M059J (cell line): Measurements from ENCODE around the gene AIPL1. TPM values are rescaled to one million over a fixed set of nuclear protein-coding genes. Genes with fewer than 3 reads are reported as not detected.

Experiments
- DNase-seq: peaks from one replicate; pipeline ENCODE4 v3.0.0-alpha.2; 2012; ENCODE audit warnings: low read depth
- total RNA-seq: library from RNA; depleted of rRNA; stranded (reverse); fragments of >200 nt; shearing (Covaris generic); gene quantifications from 2 replicates; pipeline ENCODE4 v1.2.3, GENCODE V29; 2014

Gene AIPL1
- total RNA-seq, 1 experiment from 2014 or later: 0.05 TPM

DNA sequence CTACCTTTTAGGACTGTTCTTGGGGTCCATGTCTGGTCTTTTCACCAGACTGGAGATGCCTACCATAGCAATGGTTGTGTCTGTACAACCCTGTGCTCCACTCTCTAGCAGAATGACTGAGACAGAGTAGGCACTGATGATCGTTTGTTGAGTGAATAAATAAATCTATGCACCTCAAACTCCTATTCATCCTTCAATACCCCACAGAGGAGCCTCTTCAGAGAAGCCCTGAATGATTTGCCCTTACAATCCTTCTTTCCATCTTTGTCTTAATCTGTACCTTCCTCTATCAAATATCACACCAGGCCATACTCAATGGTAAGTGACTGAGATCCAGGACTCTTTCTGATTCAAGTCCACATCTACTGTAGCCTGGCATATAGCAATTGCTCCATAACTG, 32.6 kb upstream of the AIPL1 start:
- DNase-seq: no peak

DNA sequence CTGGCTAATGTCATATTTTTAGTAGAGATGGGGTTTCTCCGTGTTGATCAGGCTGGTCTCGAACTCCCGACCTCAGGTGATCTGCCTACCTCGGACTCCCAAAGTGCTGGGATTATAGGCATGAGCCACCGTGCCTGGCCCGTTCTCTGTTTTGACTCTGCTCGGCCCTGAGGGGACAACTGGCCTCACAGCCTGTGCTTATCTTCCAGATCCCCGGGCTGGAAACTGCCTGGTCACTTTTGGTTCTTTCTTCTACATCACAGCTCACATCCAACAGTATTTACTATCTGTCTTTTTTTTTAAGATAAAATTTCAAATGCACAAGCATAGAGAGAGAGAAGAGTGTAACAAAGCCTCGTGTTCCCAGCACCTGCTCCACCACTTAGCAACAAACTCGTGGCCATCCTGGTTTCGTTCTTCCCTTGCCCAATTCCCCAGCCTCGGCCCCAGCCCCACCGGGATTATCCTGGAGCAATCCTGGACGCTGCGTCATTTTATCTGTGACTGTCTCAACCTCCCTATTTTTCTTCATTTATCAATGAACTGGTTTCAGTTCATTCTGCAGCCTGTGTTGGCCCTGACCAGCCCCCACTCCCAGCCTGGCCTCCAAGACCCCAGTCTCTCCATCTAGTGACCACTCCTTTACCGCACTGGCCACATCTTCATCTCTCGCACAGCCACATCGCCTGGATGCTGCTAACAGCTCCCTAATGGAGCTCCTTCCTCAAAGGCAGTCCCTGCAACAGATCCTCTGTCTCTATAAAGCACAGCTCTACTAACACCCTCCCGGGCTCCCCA, 30.5 kb upstream of the AIPL1 start:
- DNase-seq: no peak

DNA sequence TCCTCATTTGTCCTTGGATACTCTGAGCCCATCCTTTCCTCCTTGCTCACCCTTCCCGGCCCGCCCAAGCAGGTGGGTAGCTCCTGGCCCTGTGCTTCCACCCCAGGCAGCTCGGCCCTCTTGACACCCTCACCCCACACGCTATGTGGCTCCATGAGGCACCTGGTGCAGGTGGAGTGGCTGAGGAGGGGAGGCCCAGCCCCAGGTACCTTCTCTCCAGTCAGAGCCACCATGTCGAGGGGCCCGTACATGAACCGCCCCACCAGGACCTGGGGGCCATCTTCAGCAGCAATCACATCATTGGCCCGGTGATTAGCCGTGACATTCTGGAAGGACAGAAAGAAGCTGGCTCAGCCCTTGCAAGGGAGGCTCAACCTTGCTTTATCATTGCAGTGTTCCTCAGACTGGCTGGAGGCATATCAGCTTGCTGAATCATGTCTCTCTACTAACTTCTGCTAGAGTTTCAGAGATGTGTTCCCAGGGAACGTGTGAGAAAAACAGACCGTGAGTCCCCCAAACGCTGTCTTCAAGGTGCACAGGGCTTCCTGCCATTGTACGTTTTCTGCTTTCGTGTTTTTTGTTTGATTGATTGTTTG, 29.6 kb upstream of the AIPL1 start:
- no peak for DNase-seq

DNA sequence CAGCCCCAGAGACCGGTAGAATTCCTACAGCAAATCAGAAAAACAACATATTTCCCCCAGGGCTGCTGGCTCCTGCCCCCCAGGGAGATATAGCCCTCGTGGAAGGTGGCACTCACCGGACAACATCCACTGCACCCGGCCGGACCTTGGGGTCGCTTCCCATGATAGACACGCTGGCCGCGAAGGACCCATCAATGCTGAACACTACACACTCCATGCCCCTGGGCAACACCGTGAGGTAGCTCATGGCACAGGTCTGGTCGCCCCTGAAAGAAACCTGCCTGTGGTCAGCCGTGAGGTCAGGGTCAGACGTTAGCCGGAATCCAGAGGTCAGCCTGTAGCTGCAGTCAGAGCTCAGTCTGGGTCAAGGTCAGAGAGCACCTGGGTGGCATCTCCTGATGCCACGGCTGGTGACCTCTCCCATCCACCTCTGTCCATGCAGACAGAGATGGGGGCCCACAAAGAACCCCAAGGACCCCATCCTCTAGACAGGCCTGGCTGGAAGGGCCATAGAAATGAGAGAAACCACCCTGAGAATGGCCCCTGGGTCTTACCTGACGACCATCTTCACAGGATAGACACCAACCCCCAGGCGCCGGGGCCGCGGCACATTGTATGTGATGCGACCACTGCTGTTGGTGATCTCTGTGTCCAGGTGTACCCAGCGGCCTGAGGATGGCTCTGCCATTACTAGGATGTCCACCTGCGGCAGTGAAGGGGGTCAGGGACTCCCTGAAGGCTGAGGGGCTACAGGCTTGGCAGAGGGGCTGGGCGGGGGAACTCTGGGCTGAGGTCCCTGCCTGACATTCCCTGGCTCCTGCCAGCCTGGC, 28.9 kb upstream of the AIPL1 start:
- no peak for DNase-seq

DNA sequence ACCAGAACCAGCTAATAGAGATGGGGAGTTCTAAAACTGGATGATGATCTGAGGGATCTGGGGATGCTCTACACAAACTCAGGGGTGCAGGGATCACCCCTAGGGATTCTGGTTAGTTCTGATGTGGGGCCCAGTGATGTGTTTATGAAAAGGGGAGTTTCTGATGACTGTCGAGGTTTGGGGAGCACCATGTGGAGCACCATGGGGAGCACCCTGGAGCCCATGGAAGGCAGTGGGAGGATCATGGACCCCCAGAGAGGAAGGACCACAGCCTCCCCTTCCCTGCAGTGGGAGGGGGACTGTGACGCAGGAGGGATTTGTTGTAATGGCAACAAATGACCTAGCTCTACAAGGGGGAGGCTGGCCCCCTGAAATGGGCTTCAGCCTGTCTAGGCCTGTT, 27.8 kb upstream of the AIPL1 start:
- DNase-seq: no peak

DNA sequence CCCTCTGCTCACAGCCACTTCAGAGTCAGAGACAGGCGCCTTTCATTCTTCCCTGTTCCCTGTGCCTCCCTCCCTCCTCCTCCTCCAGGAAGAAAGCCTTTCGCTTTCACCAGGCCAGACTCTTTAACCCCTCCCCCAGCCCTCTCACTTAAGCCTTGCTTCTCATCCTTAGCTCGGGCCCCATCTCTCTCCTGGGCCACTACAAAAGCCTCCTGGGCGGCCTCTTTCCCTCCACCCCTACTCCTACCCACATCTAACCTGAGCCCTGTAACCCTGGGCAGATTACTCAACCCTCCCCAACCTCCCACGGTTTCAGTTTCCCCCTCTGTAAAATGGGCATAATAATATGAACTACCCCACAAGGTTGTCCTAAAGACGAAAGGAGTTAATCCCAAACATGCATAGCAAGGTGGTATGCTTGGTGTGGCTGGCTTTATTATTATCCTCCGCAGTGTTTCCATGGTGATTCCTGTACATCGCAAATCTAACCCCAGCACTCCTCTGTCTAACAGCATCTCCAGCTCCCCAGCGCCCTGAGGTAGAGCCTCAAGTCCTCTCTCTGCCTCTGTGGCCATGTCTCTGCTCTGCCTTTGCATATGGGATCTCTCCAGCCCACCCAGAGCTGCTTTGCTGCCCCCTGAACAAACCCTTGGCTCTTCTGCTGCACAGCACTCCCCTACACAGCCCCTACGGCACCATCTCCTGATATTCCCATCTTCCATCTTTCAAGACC, 27.0 kb upstream of the AIPL1 start:
- DNase-seq: no peak

DNA sequence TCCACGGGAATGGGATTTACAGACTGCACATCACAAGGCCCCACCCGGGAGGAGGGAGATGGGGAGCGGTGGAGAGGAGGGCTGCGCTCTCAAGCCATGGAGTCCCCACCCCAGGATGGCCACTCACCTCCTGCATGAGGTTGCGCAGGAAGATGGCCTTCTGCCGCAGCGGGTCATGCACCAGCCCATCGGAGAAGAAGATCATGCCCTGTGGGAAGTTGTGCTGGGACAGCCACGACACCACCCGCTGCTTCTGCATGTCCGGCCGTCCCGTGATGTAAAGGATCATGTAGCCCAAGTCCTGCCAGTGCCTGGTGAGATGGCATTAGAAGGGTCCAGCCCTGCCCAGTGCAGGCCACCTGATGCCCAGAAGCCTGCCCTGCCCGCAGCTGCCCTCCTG, 26.3 kb upstream of the AIPL1 start:
- no peak for DNase-seq

DNA sequence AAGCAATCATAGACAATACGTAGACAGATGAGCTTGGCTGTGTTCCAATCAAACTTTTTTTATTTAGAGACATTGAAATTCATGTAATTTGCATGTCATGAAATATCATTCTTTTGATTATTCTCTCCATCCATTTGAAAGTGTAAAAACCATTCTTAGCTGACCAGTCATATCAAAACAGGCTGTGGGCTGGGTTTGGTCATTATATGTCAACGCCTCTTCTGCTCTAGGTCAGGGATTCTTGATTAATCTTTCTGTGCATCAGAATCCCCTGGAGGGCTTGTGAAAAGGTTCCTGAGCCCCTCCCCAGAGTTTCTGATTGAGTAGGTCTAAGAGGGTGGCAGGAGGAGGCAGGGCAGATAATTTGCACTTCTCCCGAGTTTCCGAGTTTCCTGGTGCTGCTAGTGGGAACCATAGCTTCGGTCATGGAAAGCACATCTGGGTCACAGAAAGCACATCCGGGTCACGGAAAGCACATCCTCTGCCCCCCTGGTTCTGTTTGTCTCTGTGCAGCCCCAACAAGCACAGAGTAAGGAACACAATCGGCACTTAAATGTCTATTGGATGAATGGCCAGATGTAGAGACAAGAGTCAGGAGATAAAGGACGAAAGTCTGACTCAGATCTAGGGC, 25.7 kb upstream of the AIPL1 start:
- no peak for DNase-seq

DNA sequence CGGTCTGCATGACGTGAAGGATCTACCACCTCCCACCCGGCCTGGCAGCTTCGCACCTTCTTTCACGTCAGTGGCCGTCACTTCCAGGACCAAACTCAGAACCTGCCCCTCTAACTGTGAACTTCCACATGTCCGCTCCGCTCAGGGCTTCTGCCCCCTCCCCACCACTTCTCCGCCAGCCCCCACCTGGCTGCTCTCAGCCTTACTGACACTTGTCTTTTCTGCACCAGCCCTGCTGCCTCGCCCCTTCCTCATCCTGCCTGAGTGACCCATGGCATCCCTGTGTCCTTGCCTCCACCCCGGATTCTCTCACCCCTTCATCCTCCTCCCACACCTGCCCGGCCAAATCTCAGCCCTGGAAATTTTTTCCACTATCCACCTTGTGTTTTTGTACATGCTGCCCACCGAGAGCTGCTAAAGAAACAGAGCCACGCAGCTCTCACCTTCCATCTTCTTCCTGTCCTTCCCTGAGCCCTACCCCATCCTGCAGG, 23.6 kb upstream of the AIPL1 start:
- DNase-seq: no peak

DNA sequence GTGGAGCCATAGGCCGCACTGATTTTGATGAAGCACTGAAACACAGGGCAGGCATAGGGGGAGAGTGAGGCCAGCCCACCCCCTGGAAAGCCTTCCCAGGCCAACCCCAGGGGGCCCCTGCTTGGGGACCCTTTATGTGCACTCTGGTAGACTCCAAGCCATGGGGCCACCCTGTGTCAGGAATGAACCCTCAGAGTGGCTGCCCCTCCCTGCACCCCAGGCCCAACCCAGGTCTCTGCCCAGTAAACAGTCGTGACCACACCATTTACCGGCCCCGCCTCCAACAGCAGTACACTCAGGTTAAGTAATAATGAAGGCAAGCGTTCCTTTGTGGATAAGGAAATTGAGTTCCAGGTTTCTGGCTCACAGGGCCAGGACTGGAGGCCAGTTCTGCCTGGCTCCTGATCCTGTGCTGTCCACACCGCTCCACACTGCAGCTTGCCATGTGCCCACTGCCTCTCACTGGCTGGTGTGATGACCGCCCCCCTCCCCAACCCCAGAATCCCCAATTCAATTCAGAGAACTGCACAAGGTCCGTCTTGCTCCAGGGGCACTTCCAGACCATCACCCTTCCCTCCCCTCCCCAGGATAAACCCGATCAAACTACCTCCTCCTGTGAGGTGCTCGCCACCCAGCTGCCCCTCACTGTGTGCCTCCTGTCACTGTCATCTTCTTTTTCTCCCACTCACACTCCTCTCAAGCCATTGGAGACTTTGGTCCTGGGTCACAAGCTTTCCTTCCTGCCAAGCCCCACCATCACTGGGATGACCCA, 23.0 kb upstream of the AIPL1 start:
- DNase-seq: peak; percentile 46

DNA sequence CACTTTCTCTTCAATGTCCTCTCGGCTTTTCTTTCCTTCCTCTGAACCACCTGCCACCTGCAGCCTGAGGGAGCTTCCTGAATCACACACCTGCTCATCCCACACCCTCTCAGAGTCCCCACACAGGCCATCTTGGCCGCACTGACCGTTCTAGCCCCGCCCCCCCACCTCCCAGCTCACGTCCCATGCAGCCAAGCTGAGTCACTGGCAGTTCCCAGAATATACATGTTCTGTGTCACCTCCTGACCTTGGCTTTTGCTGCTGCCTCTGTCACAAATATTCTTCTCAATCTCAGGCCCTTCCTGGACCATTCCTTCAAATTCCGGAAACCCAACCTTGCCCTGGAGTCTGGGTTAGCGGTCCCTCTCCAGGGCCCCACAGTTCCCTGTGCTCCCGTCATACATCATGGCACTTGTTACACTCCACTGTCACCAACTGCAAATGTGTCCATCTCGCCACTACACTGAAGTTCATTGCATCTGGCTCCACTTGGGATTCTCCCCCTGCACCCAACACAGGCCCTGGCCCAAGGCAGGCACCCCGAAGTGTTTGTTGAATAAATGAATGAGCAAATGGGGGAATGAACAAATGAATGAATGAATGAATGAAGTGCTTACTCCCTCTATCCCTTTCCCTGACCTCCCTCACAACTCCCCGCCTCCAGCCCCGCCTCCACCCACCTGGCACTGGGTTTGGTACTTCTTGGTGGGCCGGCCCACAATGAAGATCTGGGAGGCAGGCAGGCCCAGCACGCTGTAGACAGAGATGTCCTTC, 22.2 kb upstream of the AIPL1 start:
- DNase-seq: peak; percentile 88

DNA sequence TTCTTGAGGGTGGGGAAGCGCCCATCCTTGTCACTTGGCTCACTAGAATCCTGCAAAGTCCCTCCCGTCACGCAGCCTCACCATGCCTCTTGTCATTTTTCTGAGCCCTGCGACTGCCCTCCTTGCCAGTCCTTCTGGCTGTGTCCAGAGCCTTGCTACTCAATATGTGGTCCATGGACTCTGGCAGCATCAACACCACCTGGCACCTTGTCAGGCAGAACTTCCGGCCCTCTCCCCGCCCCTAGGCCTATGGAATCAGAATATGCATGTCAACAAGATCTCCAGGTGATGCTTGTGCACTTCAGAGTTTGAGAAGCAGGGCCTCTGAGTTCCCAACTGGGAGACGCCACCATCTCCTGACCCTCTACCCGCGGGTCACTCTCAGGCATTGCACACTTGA, 21.4 kb upstream of the AIPL1 start:
- DNase-seq: no peak

DNA sequence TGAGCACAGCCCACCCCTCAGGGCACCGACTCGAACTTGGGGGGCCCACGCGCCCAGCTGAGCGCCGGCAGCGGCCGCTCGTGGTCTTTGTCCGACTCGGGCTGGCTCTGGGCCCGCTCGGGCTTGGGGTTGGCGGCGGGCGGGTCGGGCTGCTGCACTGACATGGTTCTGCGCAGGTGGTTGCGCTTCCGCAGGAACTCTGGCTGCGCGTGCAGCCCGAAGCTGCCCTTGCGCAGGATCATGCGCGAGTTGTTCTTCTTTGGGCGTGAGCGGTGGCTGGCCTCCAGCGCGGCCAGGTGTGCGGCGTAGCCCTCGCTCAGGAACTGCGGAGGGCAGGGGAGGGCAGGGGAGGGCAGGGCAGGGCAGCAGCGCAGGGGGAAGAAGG, 20.4 kb upstream of the AIPL1 start:
- DNase-seq: no peak

DNA sequence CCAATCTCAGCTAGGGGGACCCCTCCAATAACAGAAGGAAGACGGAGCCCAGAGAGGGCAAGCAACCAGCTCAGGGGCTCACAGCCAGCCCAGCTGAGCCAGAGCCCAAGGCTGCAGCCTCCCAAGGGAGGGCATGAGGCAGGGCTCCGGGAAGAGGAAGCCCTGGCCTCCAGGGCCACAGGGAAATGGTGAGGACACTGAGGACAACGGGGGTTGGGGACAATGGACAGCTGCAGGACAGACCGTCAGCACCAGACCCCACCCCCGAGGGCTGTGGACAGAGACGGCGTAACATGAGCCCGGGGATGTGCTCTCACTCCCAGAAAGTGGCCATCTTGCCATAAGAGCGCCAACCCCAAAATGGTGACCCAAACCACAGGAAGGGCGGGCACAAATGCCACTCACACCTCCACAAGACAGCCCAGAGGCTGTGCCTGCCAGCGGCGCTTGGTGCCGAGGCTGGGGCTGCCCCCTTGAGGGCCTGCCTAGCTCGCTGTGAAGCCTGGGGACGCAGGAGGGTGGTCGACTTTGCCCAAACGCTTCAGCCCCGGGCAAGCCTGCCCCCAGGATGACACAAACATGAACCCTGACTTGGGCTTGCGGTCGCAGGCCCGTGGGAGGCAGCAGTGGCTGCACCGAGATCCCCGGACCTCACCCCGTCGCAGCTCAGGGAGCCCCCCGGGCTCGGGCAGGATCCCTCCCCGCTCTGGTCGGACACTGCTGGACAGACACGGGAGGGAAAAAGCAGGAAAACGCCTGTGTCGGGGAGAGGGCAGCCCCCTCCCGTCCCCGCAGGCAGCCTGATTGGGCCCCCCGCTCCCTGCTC, 19.8 kb upstream of the AIPL1 start:
- no peak for DNase-seq

DNA sequence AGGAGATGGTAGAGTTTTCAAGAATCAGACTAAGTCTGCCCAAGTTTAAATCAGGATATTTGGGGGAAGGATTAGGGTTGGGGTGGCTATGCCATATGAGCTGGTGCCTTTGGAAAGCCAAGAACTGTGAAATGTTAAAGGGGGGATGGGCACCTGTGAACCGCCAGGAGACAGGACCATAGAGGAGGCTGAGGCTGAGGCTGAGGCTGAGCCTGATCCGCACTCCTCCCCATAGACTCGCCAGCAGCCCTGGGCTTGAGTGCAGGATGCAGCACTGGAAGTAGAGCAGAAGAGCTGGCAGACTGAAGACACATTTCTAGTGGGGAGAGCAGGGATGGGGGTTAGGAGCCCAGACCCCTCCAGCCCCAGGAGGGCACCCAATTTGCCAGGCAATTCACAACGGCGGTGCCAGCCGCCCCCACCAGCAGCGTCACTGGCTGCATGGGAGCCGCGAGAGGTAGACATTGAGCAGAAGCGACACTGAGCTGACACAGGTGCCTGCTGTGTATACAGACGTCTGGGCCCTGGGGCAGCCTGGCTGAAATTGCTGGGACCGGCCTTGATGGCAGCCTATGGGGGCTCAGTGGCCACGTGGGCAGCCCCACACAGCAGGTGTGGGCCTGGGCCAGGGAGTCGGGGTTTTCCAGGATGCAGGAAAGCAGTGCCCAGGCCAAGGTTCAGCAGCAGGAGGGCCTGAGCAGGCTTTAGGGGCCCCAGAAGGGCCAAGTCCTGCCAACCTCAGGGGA, 18.5 kb upstream of the AIPL1 start:
- DNase-seq: no peak

DNA sequence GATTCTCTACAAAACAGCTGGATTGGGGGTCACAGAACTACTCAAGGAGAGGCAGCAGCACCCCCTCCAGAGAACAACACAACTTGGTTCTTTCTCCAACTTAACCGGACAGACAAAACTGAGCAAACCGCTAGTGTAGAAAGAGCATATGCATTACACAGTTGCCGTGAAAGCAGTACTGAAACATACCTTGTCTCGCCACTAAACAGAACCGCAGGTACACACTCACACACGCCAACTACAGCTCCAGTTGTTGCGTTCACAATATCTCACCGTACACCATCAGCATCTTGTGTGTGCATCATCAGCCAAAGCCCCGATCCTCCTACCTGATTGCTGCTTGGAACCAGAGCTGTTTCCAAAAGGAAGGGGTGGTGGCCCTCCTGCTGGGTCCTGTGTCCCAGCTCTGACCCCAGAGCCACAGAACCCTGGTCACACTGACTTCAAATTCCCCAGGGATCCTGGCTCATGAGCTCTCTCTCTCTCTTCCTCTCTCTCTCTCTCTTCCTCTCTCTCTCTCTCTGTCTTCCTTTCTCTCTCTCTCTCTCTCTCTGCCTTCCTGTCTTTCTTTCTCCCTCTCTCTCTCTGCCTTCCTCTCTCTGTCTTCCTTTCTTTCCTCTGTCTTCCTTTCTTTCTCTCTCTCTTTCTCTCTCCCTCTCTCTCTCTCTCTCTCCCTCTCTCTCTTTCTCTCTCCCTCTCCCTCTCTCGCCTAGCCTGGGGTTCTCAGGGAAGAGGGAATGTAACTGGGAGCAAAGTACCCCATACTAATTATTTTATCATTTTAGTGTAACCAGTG, 17.7 kb upstream of the AIPL1 start:
- DNase-seq: no peak
